ENCODE results near the gene SLC66A2. TPM values are rescaled to one million over a fixed set of nuclear protein-coding genes. Genes with fewer than 3 reads are reported as not detected.

Gene SLC66A2
- polyA plus RNA-seq, 4 donors = 21.0 to 29.8 (median 24.7) TPM

DNA sequence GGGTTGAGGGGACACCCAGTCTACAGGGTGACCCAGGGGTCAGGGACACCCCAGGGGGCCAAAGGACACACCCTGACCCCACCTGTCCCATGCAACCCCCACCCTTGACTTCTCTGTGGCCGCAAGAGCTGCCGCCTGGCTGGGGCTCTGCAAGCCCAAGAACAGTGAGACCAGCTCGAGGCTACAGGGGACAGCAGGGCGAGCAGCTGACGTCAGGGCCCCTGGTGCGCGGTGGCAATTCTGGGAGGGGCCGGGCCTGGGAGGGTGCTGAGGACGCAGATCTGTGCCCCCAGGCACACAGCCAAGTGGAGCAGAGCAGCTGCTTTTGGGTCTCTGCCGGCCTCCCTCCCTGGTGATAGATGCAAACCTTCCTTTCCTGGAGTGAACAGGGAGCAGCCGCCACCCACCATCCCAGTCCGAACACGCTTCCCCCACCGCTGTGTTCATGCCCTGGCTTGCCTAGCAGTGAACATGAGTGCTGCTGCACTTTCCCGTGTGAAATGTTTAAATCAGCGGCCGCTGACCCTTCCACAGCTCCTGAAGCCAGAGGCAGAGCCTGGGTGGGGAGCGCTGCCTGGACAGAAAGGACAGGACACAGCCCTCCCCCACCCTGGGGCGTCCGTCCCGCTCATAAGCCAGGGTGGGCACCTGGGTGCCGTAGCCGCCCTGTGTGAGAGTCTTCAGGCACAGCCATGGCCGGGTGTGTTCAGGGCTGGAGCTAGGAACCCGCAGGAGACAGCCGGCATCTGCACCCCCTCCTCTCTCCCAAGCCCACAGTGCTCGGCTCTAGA is 46.9 kb downstream of the SLC66A2 start:
- DNase-seq (ENCODE audit: low read depth in 4 of 4, low spot score in 3 of 4) = no peak

DNA sequence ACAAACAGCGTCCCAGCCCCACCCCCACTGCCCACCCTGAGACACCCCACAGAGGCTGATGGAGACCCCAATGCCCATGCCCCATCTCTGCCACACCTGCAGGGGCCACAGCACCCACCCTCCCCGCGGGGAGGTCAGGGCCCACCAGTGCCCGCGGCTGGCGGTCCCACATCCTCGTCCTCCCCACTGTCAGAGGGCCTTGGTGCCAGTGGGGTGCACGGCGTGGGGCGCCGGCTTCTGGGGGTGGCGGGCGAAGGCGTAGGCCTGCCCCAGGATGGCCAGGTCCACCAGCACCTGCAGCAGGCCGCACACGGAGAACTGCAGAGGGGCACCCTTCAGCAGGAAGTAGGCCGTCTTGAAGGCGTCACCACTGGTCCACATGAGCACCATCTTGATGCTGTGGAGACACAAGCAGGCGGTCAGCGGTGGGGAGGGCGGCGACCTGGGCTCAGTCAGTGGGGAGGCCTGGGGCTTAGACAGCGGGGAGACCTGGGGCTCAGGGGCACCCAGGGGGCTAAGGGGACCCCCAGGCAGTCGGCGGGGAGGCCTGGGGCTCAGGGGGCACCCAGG is 47.6 kb downstream of the SLC66A2 start:
- no peak for DNase-seq (ENCODE audit: low read depth in 4 of 4, low spot score in 3 of 4)

DNA sequence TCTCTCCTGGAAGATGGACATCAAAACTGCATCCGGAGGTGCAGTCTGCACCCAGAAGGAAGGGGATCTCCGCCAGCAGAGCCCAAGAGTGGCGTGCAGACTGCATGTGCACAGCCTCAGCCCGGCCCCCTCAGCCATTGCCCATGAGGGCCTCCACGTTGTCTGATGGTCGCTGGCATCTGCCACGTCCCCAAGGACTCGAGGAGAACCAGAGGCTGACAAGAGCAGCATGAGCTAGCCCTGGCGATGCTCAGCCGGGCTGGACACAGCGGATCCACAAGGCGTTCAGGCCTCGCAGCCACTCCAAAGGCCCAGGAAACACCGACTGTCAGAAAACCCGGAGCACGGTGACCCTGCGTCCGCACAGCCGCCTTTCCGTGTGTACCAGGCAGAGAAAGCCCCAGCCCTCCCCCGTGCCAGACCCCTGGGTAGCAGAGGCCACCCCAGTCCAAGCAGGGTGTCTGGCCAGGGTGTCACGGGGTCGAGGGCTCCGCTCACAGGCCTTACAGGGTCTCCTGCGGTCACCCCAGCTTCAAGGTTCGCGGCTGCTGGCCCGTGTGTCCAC is 48.3 kb downstream of the SLC66A2 start:
- no peak for DNase-seq (ENCODE audit: low read depth in 4 of 4, low spot score in 3 of 4)

DNA sequence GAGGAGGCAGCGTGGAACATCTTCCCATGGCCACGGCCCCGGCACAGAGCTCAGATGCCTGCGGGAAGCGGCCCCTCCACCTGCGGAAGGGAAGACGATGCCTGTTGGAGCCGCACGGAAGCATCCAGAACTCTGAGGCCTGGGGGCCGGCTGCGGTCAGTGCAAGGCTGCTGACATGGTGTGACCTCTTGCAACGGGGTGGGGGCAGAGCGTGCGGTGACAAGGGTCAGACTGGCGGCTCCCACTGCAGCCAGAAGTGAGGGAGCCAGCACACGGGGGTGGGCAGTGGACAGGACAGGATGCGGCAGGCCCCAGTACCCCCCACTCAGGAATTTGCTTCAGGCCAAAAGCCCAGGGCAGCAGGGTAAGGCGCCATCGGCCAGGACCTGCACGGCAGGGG is 48.8 kb downstream of the SLC66A2 start:
- DNase-seq (ENCODE audit: low read depth in 4 of 4, low spot score in 3 of 4) = no peak

DNA sequence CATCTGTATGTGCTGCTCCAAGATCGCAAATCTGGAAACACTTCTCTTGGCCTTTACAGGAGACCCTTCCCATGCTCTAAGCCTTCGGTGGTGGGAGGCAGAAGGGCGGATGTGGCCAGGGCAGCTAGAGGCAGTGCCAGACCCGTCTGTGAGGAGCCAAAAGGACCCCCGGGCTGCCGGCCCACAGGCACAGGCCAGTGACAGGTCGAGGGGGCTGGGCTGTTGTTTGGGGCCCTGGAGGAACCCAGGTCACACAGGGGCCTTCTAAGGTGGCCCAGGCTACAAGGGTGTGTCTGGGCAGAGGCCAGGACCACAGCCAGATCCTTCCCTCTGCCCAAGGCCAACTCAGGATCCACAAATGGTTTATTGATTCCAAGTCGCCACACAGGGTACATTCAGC is 49.4 kb downstream of the SLC66A2 start:
- DNase-seq (ENCODE audit: low read depth in 4 of 4, low spot score in 3 of 4) = no peak

DNA sequence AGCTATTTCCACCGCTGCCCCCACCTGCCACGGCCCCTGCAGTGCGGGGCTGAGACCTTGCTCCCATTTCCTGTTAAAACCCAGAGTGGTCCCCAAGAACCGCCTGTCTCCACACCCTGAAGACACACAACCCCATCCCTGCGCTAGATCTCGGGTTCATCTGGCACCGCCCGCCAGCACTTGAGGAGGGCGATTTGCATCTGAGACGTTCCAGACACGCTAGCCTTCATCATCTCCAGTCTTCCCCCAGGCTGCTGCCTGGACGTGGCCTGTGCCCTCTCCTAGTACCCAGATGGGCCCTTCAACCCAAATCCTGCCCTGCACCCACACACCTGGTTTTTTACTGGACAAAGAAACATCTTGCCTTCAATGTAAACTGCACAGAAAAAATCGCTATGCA is 49.8 kb downstream of the SLC66A2 start:
- DNase-seq (ENCODE audit: low read depth in 4 of 4, low spot score in 3 of 4) = no peak

DNA sequence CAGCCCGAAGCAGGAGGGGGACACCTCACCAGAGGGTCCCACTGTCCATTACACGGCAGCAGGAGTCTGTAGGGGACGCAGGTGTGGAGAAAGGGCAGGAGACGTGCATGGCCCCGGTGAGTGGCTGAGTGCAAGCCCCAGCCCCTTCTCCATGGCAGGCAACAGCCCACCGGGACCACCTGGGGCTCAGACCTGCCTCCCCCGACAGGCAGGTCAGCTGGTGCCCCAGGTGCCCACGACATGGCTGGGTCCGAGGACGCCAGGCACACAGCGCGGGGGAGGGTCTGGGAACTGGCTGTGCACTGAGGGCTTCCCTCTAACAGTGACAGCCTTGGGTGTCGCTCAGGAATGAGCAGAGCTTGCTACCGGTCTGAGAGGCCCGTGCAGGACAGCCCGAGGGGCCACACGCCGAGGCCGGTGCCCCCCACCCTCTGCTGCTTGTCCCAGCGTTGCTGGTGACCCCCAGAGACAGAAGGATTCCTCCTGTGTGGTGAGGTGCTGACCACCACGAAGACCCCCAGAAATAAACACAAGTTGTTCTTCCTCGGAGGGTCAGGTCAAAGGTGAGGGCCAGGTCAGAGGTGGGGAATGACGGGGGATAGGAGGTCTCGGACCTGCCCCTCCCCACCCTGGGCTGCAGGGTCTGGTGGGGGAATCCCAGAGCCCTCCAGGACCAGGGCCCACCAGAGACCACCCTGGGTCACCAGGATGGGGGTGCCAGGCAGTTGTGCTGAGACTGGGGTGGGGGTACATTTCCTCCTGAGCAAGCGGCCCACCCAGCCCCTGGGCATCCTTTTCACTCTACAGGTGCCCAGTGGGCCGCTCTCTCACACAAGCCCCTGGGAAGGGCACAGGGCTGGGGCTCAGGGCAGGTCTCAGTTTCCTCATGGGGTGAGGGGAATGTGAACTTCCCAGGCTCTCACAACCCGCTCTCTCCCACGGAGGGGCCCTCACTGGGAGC is 50.6 kb downstream of the SLC66A2 start:
- DNase-seq (ENCODE audit: low read depth in 4 of 4, low spot score in 3 of 4) = no peak

DNA sequence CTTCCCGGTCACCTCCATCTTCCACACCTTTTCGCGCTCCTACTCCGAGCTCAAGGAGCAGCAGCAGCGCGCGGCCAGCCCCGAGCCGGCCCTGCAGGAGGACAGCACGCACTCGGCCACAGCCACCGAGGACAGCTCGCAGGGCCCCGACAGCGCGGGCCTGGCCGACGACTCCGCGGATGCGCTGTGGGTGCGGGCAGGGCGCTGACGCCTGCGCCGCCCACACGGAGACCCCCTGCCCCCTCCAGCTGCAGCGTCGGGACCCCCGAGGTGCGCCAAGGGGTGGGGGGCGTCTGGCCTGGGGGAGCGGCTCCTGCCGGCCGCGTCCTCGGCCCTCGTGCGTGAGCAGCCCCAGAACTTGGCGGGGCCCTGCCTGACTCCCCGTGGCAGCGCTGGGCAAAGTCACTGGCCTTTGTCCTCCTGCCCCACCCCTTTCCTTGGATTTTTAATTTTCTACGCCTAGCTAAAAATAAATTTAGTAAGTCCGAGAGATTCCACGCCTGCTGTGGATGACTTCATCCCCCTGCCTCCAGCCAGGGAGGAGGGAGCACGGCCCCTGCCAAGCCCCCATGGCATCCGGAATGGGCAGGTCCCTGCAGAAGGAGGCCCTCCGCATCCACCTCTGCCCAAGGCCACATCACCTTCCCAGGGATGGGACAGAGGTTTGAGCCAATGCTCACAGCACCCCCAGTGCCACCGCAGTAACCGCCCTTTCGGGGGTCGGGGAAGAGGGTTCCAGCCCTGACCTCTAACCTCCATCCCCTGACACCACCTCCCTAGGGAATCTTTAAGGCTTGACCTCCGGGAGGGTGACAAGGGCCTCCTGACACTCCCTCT is 51.6 kb downstream of the SLC66A2 start:
- DNase-seq (ENCODE audit: low read depth in 4 of 4, low spot score in 3 of 4) = no peak

DNA sequence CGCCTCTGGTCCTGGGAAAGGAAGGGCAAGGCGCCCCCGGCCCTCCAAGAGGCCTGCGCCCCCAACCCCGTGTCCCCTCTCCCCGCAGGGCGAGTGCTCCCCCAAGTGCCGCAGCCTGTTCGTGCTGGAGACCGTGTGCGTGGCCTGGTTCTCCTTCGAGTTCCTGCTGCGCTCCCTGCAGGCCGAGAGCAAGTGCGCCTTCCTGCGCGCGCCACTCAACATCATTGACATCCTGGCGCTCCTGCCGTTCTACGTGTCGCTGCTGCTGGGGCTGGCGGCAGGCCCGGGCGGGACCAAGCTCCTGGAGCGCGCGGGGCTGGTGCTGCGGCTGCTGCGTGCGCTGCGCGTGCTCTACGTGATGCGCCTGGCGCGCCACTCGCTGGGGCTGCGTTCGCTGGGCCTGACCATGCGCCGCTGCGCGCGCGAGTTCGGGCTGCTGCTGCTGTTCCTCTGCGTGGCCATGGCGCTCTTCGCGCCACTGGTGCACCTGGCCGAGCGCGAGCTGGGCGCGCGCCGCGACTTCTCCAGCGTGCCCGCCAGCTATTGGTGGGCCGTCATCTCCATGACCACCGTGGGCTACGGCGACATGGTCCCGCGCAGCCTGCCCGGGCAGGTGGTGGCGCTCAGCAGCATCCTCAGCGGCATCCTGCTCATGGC is 52.4 kb downstream of the SLC66A2 start:
- DNase-seq (ENCODE audit: low read depth in 4 of 4, low spot score in 3 of 4) = no peak

DNA sequence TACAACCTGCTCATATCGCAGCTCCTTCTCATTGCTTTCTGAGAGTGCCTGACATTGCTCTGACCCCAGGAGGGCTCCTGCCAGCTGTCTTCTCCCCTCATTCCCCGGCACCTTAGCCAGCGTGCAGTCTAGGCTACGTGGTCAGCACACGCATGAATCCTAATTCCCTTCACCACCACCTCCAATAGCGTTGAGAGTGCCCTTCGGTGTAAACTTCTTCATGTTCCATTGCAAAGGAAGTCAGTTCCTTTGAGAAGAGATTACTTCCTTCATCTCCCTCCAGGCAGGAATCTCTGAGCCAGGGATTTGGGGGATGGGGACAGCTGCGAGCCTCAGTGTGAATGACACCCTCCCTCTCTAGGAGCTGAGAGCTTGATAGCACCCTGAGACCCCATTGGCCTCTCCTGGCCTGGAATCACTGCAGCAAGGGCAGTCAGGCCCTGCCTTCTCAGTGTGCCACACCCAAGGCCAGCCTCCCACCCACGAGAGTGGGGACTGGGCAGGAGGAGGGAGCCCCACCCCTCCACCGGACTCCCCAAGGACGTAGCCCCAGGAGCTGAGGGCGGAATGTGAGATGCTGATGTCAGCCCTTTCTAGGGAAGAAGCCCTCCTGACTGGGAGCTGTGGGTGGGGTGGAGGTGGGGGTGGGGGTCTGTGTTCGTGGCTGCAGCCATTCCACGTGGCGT is 53.4 kb downstream of the SLC66A2 start:
- DNase-seq (ENCODE audit: low read depth in 4 of 4, low spot score in 3 of 4) = no peak

DNA sequence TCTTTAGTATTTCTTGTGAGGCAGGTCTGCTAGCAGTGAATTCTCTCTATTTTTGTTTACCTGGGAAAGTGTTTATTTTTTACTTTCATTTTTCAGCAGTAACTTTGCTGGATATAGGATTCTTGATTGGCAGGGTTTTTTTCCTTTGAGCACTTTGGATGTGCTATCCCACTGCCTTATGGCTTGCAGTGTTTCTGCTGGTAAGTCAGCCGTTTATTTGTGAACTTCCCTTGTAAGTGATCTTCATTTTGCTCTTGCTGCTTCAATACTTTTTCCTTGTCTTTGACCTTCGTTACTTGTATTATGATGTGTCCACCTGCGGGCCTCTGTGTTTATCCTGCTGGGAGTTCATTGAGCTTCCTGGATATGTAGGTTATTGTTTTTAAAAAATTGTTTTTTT is 54.7 kb downstream of the SLC66A2 start:
- no peak for DNase-seq (ENCODE audit: low read depth in 4 of 4, low spot score in 3 of 4)

DNA sequence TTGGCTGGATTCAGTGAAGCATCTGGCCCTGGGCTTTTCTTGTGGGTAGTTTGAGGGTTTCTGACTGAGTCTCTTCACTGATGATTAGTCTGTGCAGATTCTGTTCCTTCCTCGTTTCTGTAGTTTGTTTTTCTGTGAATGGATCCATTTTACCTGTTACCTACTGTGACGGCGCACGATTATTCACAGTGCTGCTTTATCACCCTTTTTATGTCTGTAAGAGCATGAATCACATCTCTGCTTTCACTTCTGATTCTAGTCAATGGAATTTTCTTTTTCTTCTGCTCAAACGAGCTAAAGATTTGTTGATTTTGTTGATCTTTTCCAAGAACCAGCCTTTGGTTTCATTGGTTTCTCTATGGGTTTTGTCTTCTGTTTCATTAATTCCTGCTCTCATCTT is 60.8 kb downstream of the SLC66A2 start:
- no peak for DNase-seq (ENCODE audit: low read depth in 4 of 4, low spot score in 3 of 4)

DNA sequence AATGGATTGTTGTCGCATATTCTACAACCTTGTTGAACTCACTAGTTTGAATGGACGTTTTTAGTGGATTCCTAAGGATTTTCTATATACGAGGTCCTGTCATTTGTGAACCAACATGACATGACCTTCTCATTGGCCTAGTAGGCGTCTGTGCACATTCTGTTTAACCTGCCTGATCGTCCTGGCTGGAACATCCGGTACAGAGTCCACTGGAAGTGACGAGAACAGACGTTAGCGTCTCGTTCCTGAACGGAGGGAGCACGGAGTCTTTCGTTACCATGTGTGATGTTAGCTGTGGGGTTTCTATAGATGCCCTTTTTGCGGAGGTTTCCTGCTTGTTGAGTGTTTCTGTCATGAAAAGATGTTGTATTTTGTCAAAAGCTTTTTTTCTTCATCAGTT is 61.9 kb downstream of the SLC66A2 start:
- DNase-seq (ENCODE audit: low read depth in 4 of 4, low spot score in 3 of 4) = no peak

DNA sequence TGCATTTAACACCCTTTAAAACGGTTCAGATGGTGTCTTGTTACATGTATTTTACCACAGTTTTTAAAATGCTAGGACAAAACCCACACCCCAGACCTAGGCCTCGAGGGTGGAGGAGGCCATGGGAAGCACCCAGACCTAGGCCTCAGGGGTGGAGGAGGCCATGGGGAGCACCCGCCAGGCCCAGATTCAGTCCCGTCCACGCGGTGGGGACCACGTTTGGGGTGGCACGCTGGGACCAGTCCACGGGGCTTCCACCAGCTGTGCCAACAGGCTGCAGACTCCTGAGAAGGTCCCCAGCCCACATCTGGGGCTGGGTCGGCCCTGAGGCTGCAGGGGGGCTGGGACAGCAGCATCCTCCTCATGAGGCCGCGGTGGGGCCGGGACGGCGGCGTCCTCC is 63.4 kb downstream of the SLC66A2 start:
- no peak for DNase-seq (ENCODE audit: low read depth in 4 of 4, low spot score in 3 of 4)

DNA sequence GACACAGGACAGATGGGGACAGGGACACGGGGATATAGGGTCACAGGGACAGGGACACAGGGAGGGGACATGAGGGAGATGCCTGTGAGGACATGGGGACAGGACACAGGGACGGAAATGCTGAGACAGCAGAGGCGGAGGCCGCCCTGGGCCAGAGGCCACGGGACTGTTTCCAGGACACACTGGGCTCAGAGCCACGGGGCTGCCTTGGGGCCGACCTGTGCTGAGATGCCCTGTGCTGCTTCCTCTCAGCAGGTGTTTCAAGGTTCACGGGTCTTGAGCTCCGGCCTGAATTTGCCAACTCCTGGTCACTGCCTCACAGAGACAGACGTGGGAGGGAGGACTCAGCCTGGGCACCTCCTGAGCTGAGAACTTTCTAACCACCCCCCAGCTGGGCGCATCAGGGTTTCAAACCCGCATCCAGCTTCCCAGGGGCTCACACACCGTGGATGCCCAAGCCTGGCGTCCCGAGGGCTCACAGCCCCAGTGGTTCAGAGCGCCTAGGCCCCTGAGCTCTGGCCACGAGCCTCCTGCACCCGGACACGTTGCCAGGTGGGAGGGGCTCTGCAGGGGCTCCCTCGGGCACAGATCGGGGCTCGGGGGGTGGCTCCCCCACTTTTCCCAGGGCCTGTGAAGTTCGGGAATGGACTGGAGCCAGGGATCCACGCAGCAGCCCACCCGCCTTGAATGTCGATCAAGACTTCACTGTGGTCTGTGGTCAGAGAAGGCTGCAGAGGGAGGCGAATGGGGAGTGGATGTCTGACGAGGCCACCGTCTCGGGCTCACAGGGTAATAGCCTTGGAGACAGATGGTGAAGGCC is 64.1 kb downstream of the SLC66A2 start:
- no peak for DNase-seq (ENCODE audit: low read depth in 4 of 4, low spot score in 3 of 4)

DNA sequence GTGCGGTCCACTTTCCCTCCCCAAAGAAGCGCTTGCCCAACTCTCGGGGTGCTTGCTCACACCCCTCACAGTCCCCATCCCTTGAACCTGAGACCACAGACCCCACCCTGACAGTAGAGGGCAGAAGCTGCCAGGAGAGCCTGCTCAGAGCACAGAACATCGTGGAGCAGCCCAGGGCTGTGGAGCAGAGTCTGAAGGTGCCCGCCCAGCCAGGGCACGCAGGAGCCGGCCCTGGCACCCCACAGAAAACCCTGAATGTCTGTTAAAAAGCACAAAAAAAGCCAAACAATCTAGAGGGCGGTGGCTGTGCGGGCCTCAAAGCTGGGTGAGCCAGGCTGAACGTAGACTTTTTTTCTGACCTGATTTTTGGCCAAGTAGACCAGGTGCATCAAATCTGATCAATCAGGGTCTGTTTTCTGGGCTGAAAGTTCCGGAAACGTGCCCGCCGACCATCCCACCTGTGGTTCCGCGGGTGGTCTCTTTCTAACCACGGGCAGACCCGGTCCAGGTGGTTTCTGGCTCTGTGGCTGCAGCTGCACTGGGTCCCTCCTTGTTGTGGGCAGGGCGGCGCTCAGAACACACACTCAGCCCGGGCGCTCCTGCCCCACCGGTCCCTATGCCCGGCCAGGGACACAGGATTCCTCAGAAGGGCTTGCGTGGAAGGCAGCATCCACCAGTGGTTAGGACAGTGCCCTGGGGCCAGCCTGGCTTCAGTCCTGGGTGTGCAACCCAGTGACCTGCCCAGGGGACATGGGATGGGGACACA is 66.3 kb downstream of the SLC66A2 start:
- no peak for DNase-seq (ENCODE audit: low read depth in 4 of 4, low spot score in 3 of 4)

DNA sequence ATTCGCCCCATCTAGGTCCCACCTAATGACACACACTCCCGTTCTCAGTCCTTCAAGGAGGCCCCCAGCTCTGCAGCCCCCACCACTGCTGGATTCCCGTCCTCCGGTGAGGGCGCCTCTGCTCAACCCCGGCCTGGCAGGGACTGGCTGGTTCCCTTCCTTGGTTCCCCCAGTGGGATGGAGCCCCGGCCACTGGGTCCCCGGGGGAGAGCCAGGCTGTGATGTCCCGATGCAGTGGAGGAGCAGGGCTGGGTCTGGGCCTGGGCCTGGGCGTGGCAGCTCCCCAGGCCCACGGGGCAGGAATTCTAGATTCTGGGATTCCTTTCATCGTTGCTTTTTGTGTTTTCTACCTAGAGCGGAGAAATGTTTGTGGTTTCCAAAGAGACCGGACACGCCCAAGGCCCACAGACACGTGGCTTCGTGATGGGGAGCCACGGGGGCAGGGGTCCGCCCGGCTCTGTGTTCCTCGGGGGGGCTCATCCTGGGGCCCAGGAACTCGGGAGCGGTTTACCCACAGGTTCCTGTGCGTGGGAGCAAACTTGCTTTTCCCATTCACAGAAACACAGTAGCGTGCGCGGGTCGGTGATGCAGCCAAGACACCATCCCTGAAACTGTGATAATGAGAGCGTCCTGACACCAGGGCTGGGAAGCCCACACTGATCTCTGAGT is 67.0 kb downstream of the SLC66A2 start:
- no peak for DNase-seq (ENCODE audit: low read depth in 4 of 4, low spot score in 3 of 4)
